HepG2 (cell line): Measurements from ENCODE around the gene IRF2. TPM values are rescaled to one million over a fixed set of nuclear protein-coding genes. Genes with fewer than 3 reads are reported as not detected.

Experiments used
- AGO2 ChIP-seq: fragments of 200-400 bp; formaldehyde crosslinking; optimal IDR thresholded peaks from 2 replicates; pipeline ENCODE3; 2017; ENCODE audit warnings: mild to moderate bottlenecking, low read depth, low read length, moderate library complexity
- AKAP8 ChIP-seq: sonication (generic); formaldehyde crosslinking; IDR thresholded peaks from 2 replicates; pipeline ENCODE4 v1.5.1; 2020; ENCODE audit warnings: mild to moderate bottlenecking, missing genetic modification reagents
- CCDC6 ChIP-seq: sonication (generic); formaldehyde crosslinking; IDR thresholded peaks from 2 replicates; pipeline ENCODE4 v1.8.1; 2022; ENCODE audit warnings: mild to moderate bottlenecking, missing genetic modification reagents, moderate library complexity
- DDIT3 ChIP-seq: sonication (generic); formaldehyde crosslinking; IDR thresholded peaks from 2 replicates; pipeline ENCODE4 v1.4.0; 2020; ENCODE audit warnings: mild to moderate bottlenecking, missing genetic modification reagents
- DMAP1 ChIP-seq: IDR thresholded peaks from 2 replicates; pipeline ENCODE4 v1.6.1; 2016
- DMTF1 ChIP-seq: sonication (generic); formaldehyde crosslinking; IDR thresholded peaks from 2 replicates; pipeline ENCODE4 v1.4.0; 2020; ENCODE audit warnings: mild to moderate bottlenecking, missing genetic modification reagents
- GATA4 ChIP-seq: sonication (generic); IDR thresholded peaks from 2 replicates; pipeline ENCODE4 v1.6.1; 2016; ENCODE audit warnings: antibody characterized with exemption, low read depth, borderline replicate concordance
- HNRNPL ChIP-seq: fragments of 200-400 bp; formaldehyde crosslinking; IDR thresholded peaks from 2 replicates; pipeline ENCODE4 v1.6.1; 2017; ENCODE audit warnings: mild to moderate bottlenecking, low read depth, low read length
- MATR3 ChIP-seq: sonication (generic); formaldehyde crosslinking; IDR thresholded peaks from 2 replicates; pipeline ENCODE4 v1.4.0; 2020; ENCODE audit warnings: missing genetic modification reagents
- MED13 ChIP-seq: sonication (generic); formaldehyde crosslinking; IDR thresholded peaks from 2 replicates; pipeline ENCODE4 v1.5.0; 2020; ENCODE audit warnings: missing genetic modification reagents
- RFX3 ChIP-seq: IDR thresholded peaks from 2 replicates; pipeline ENCODE4 v1.6.1; 2016; ENCODE audit warnings: missing biosample characterization, missing genetic modification reagents
- STAG1 ChIP-seq: sonication (generic); formaldehyde crosslinking; IDR thresholded peaks from 2 replicates; pipeline ENCODE4 v1.4.0; 2020; ENCODE audit warnings: missing genetic modification reagents
- SUZ12 ChIP-seq: fragments of 150-350 bp; IDR thresholded peaks from 2 replicates; pipeline ENCODE4 v1.6.1; 2014; ENCODE audit warnings: low read depth, low read length
- TCF7L2 ChIP-seq: IDR thresholded peaks from 2 replicates; pipeline ENCODE4 v1.6.1; 2011; ENCODE audit warnings: mild to moderate bottlenecking, low read depth, low read length, moderate library complexity
- ZC3H13 ChIP-seq: sonication (generic); formaldehyde crosslinking; IDR thresholded peaks from 2 replicates; pipeline ENCODE4 v1.8.1; 2023; ENCODE audit warnings: mild to moderate bottlenecking, missing genetic modification reagents, moderate library complexity
- ZNF121 ChIP-seq: sonication (generic); formaldehyde crosslinking; IDR thresholded peaks from 2 replicates; pipeline ENCODE4 v1.5.0; 2020; ENCODE audit warnings: mild to moderate bottlenecking, missing genetic modification reagents
- ZNF432 ChIP-seq: sonication (generic); formaldehyde crosslinking; IDR thresholded peaks from 2 replicates; pipeline ENCODE4 v1.5.0; 2020; ENCODE audit warnings: missing genetic modification reagents, mild to moderate bottlenecking, borderline replicate concordance
- ZNF713 ChIP-seq: sonication (generic); formaldehyde crosslinking; IDR thresholded peaks from 2 replicates; pipeline ENCODE4 v1.4.0; 2020; ENCODE audit warnings: mild to moderate bottlenecking, missing genetic modification reagents
- polyA plus RNA-seq, 8 experiments: library from polyadenylated mRNA; depleted of rRNA in 3 of 8; stranded (reverse) in 7 of 8; unstranded in 1 of 8; fragments of >200 nt; fragmentation: Illumina TruSeq in 4 of 8; extraction: Trizol in 4 of 8; gene quantifications; 2 replicates each; pipeline versions ENCODE4 v1.2.1 to v1.2.3, GENCODE V29; 2011 to 2016; ENCODE audit warnings: low read depth in 4 of 8, missing spikeins in 1 of 8, mixed read lengths in 1 of 8; ENCODE audit not compliant: insufficient read depth in 1 of 8
- total RNA-seq, 5 experiments: library from RNA; depleted of rRNA; stranded (reverse); fragments of >200 nt; fragmentation: Illumina TruSeq; extraction: Trizol; gene quantifications; 2 replicates each; pipeline ENCODE4 v1.2.3, GENCODE V29; 2016; ENCODE audit warnings: low read depth in 1 of 5
- TF ChIP-seq, protein P1 (sequence below): sonication (generic); formaldehyde crosslinking; IDR thresholded peaks from 2 replicates; pipeline ENCODE4 v1.5.0; 2020; ENCODE audit warnings: missing genetic modification reagents
- TF ChIP-seq, protein P2 (sequence below): sonication (generic); formaldehyde crosslinking; IDR thresholded peaks from 2 replicates; pipeline ENCODE4 v1.8.1; 2023; ENCODE audit warnings: mild to moderate bottlenecking, inconsistent platforms, moderate library complexity, missing genetic modification reagents, borderline replicate concordance
- TF ChIP-seq, protein P3 (sequence below): sonication (generic); formaldehyde crosslinking; IDR thresholded peaks from 2 replicates; pipeline ENCODE4 v1.8.0; 2022; ENCODE audit warnings: mild to moderate bottlenecking, missing genetic modification reagents, borderline replicate concordance
- TF ChIP-seq, protein P4 (sequence below): sonication (generic); formaldehyde crosslinking; IDR thresholded peaks from 2 replicates; pipeline ENCODE4 v1.5.0; 2020; ENCODE audit warnings: missing genetic modification reagents

The IRF2 gene
- total and polyA plus RNA-seq, 2 of the 13 experiments (the other 11 are each of a cell fraction or from before 2014, with no cell fraction given): 15.5 to 28.8 TPM

GRCh38 chr4:184348311-184349233 lies 125.8 kb downstream of the IRF2 start (continued):
- no peak for TF ChIP-seq ZNF121
- TF ChIP-seq TCF7L2: no peak
- no peak for TF ChIP-seq AGO2
- TF ChIP-seq, protein P1, sequence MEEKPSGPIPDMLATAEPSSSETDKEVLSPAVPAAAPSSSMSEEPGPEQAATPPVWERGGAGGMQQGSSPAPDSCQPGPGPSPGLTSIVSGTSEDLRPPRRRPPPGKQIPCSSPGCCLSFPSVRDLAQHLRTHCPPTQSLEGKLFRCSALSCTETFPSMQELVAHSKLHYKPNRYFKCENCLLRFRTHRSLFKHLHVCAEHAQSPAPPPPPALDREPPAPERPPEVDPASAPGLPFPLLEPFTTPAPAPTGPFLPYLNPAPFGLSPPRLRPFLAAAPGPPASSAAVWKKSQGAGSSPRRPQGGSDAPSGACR (CRISPR knock-in tag): peak; percentile 91
- 0 out of 2 replicates have a peak, but pooled peaks have one; percentile 42 for TF ChIP-seq AKAP8 (CRISPR knock-in tag)
- peak; percentile 82; the same call in 1 of the 2 replicates for TF ChIP-seq CCDC6 (CRISPR knock-in tag)
- TF ChIP-seq GATA4: no peak; the same call in 1 of the 2 replicates
- TF ChIP-seq MED13 (CRISPR knock-in tag): peak; percentile 92
- no peak for TF ChIP-seq SUZ12
- TF ChIP-seq RFX3 (CRISPR knock-in tag): no peak
- no peak for TF ChIP-seq DMTF1
- no peak for TF ChIP-seq ZNF713
- peak; percentile 86 for TF ChIP-seq DMAP1 (CRISPR knock-in tag)
- peak; percentile 28; the same call in 1 of the 2 replicates for TF ChIP-seq STAG1
- TF ChIP-seq MATR3 (CRISPR knock-in tag): no peak
- TF ChIP-seq, protein P2, sequence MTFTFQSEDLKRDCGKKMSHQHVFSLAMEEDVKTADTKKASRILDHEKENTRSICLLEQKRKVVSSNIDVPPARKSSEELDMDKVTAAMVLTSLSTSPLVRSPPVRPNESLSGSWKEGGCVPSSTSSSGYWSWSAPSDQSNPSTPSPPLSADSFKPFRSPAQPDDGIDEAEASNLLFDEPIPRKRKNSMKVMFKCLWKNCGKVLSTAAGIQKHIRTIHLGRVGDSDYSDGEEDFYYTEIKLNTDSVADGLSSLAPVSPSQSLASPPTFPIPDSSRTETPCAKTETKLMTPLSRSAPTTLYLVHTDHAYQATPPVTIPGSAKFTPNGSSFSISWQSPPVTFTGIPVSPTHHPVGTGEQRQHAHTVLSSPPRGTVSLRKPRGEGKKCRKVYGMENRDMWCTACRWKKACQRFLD (CRISPR knock-in tag): no peak
- TF ChIP-seq ZC3H13 (CRISPR knock-in tag): no peak
- TF ChIP-seq DDIT3 (CRISPR knock-in tag): no peak
- TF ChIP-seq, protein P3, sequence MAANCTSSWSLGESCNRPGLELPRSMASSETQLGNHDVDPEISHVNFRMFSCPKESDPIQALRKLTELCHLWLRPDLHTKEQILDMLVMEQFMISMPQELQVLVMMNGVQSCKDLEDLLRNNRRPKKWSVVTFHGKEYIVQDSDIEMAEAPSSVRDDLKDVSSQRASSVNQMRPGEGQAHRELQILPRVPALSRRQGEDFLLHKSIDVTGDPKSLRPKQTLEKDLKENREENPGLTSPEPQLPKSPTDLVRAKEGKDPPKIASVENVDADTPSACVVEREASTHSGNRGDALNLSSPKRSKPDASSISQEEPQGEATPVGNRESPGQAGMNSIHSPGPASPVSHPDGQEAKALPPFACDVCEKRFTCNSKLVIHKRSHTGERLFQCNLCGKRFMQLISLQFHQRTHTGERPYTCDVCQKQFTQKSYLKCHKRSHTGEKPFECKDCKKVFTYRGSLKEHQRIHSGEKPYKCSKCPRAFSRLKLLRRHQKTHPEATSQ (CRISPR knock-in tag): peak; percentile 71; the same call in 1 of the 2 replicates
- TF ChIP-seq HNRNPL: no peak
- TF ChIP-seq, protein P4, sequence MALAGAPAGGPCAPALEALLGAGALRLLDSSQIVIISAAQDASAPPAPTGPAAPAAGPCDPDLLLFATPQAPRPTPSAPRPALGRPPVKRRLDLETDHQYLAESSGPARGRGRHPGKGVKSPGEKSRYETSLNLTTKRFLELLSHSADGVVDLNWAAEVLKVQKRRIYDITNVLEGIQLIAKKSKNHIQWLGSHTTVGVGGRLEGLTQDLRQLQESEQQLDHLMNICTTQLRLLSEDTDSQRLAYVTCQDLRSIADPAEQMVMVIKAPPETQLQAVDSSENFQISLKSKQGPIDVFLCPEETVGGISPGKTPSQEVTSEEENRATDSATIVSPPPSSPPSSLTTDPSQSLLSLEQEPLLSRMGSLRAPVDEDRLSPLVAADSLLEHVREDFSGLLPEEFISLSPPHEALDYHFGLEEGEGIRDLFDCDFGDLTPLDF: no peak
- no peak for TF ChIP-seq ZNF432 (CRISPR knock-in tag)
